ENCODE data around the gene TPRG1.
A peak's percentile ranks its signal among the peaks of the same experiment; 100 is the strongest.

Gene TPRG1

DNA sequence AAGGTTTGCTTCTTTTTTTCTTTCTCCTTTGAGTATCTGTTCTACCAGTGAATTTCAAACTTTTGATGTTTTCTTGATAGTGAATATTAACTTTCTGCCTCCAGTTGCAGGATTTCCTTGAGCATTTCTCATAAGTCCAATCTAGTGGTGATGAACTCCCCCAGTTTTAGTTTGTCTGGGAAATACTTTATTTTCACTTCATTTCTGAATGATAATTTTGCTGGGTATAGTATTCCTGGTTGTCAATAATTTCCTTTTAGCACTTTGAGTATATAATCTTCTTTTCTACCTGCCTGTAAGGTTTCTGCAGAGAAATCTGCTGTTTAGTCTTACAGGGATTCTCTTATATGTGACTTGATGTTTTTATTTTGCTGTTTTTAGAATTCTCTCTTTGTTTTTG, 21.0 kb downstream of the TPRG1 start:
- in situ Hi-C loops (cut with HindIII; ENCODE audit: low sequenced_read_pairs) = no loop called here
- H3K4me3 ChIP-seq (ENCODE audit: low read depth, low read length) = no peak overlapping the region
- TF ChIP-seq, protein P1, sequence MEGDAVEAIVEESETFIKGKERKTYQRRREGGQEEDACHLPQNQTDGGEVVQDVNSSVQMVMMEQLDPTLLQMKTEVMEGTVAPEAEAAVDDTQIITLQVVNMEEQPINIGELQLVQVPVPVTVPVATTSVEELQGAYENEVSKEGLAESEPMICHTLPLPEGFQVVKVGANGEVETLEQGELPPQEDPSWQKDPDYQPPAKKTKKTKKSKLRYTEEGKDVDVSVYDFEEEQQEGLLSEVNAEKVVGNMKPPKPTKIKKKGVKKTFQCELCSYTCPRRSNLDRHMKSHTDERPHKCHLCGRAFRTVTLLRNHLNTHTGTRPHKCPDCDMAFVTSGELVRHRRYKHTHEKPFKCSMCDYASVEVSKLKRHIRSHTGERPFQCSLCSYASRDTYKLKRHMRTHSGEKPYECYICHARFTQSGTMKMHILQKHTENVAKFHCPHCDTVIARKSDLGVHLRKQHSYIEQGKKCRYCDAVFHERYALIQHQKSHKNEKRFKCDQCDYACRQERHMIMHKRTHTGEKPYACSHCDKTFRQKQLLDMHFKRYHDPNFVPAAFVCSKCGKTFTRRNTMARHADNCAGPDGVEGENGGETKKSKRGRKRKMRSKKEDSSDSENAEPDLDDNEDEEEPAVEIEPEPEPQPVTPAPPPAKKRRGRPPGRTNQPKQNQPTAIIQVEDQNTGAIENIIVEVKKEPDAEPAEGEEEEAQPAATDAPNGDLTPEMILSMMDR (IDR thresholded peaks at IDR 0.05; ENCODE audit: low read depth, low read length, missing control alignments) = no peak
- no peak for DNase-seq (ENCODE audit: low read depth)

DNA sequence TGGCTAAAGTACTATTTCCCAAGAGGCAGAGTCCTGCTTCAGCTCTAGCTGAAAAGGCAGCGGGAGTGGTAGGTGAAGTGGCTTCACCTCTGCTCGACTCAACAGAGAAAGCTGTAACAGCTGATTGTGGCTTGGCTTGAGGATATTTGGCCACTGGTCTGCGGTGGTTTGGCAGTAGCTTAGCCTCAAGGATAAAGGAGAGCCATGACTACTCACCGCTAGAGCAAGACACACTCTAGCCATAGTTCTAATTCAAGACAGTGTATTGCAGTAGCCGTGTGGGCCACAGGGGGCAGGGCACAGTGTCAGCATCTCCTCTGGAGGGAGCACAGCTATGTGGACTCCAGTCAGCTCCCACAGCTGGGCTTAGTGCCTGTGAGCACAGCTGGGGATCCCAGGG, 23.5 kb downstream of the TPRG1 start:
- H3K4me3 ChIP-seq (ENCODE audit: low read depth, low read length) = no peak overlapping the region
- no peak for DNase-seq (ENCODE audit: low read depth)
- TF ChIP-seq, protein P1 (IDR thresholded peaks at IDR 0.05; ENCODE audit: low read depth, low read length, missing control alignments) = peak; percentile 11
- in situ Hi-C loops (cut with HindIII; ENCODE audit: low sequenced_read_pairs) = no loop called here

DNA sequence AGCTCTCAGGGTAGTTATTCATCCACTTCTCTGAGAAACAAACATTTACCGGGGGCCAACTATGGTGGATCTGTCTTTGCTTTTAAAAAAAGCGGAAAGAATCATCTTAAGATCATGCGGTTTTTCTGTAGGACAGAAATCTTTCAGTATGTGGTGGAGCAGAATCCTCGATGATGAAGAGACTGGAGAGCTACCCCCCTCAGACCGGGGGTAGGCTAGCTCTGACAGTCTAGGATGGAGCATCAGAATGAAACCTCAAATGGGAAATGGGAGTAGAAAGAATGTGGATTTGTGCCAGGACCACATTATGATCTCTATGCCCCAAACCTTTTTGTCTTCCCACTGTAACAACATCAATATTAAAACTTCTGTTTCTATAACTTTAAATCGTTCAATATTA, 30.3 kb downstream of the TPRG1 start:
- H3K4me3 ChIP-seq (ENCODE audit: low read depth, low read length) = no peak overlapping the region
- in situ Hi-C loops (cut with HindIII; ENCODE audit: low sequenced_read_pairs) = no loop called here
- TF ChIP-seq, protein P1 (IDR thresholded peaks at IDR 0.05; ENCODE audit: low read depth, low read length, missing control alignments) = no peak
- no peak for DNase-seq (ENCODE audit: low read depth)

DNA sequence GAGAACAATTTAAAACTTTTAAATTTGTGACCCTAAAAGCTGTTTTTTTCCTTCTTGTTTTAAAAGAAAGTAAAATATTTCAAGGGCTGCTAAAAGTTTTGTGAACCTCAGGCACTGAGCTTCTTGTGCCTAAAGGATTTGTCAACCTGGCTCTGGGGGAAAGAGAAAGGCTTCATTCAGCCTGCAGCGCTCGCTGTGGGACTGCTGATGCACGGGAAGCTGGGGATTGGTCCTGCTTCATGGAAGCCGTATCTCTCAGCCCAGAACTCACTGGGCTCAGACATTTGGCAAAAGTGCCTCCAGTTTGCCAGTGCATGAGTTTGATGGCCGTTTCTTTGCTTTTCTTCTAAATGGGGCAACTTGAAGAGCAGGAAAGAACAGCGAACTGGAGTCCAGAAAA, 30.8 kb downstream of the TPRG1 start:
- in situ Hi-C loops (cut with HindIII; ENCODE audit: low sequenced_read_pairs) = no loop called here
- TF ChIP-seq, protein P1 (IDR thresholded peaks at IDR 0.05; ENCODE audit: low read depth, low read length, missing control alignments) = no peak
- DNase-seq (ENCODE audit: low read depth) = no peak
- H3K4me3 ChIP-seq (ENCODE audit: low read depth, low read length) = no peak overlapping the region

DNA sequence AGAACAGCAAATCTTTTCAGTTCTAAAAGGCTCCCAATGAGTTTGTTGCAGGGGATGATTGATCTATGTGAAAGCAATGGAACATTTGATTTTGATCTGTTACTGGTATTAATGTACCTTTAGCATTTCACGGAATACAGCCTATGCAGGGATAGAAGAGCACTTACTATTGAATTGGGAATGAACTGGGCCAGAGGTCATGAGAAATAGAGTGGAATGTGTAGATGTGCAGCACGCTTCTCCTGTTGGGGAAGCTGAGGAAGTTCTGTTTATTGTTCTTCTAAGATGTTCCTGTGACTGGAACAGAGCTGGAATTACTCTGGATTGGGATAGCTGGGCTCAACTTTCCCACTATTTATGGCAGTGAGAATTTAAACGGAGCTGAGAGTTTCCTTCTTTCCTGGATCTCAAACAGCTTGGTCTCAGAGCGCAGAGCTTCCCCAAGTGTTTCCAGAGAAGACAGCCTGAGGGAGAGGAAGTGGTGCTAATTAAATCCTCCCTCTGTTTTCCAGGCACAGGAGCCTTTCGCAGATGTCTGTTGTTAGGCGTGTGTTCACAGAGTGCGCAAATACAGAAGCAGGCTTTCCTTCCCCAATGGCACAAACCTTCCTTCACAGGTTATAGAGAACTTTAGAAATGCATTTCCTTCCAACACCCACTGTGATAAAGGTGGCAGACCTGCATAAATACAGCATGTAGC, 32.5 kb downstream of the TPRG1 start:
- no peak overlapping the region for H3K4me3 ChIP-seq (ENCODE audit: low read depth, low read length)
- DNase-seq (ENCODE audit: low read depth) = no peak
- TF ChIP-seq, protein P1 (IDR thresholded peaks at IDR 0.05; ENCODE audit: low read depth, low read length, missing control alignments) = no peak
- in situ Hi-C loops (cut with HindIII; ENCODE audit: low sequenced_read_pairs) = no loop called here

DNA sequence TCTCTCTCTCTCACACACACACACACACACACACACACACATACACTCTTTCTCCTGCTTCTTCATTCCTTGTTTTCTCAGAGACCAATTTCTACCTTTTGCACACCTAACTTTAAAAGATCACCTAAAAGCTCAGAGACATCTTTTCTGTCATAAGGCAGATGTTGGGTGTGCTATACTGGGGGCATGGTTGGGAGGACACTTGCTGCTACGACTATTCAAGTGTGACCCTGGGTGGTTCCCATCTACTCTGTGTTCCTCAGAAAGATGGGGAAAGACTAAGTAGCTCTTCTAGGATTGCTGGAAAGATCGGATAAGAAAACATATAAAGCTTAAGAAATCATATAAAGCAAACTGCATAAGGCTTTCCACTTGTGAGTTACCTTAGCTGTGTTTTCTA, 33.2 kb downstream of the TPRG1 start:
- no peak for DNase-seq (ENCODE audit: low read depth)
- in situ Hi-C loops (cut with HindIII; ENCODE audit: low sequenced_read_pairs) = no loop called here
- H3K4me3 ChIP-seq (ENCODE audit: low read depth, low read length) = no peak overlapping the region
- TF ChIP-seq, protein P1 (IDR thresholded peaks at IDR 0.05; ENCODE audit: low read depth, low read length, missing control alignments) = no peak
